NCI-H1436 treated with DMSO at 0.1 percent for 48 hours (cell line): ENCODE results near the gene VCAN.
"Not testable (repeated sequence)": the region's sequence is repeated elsewhere in the genome, so short reads cannot be mapped to it uniquely, and the experiment has no call there.

ENCODE experiments used
- DNase-seq: peaks from one replicate; lab custom pipeline; 2025; lab: John Stamatoyannopoulos, UW

VCAN gene

GRCh38 chr5:83471405-83472212 lies at the start of gene VCAN:
Gene VCAN, plus strand, starts transcription at chr5:83471744. Its CDS starts 11,775 bp downstream, at chr5:83483519.
- no peak for DNase-seq

- no peak for DNase-seq
Observed at GRCh38 chr5:83422284-83422683, 49.3 kb upstream of the VCAN start.

DNA sequence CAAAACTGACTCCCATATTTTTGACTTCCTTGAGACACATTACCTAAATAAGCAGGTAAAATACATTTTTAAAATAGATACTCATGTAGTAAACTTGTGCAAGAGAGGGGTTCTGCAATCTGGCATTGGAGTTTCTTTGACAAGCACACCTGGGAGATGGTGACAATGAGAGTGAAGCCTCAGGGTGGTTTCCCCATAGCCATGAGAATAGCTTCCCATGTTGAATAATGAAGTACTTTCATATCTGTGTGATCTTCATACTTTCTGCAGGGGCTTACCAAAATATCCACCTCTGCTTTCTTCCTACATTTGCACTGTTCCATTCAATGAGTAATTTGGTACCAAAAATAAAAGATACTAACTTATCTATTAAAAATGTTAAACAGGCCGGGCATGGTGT lies 44.7 kb upstream of the VCAN start:
- no peak for DNase-seq

DNA sequence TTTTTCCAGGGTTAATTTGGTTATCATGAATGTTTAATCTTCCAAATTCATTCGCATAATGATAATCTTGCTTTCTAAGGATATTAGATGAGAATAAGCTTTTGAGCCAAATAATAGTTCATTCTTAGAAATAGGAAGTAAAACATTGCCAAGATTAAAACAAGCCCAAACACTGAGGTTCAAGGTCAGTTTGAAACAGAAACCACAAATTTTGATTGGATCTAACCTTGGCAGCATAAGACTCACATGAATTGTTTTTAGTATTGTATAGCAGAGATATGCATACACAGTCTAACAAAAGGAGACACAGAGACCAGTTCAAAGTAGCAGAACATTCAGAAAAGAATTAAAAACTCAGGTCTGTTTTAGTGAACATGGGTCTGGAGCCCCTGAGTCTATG lies 43.4 kb upstream of the VCAN start:
- no peak for DNase-seq

DNA sequence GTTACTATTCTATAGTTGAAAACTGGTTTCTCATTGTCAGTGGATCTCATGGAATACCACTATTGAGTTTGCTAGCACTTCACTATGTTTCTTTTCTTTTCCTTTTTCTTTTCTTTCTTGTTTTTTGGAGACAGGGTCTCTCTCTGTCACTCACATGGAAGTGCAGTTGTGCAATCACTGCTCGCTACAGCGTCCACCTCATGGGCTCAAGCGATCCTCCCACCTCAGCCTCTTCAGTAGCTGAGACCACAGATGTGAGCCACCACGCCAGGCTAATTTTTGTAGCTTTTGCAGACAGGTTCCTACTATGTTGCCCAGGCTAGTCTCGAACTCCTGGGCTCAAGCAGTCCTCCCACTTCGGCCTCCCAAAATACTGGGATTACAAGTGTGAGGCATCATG lies 42.7 kb upstream of the VCAN start:
- DNase-seq: no peak

DNA sequence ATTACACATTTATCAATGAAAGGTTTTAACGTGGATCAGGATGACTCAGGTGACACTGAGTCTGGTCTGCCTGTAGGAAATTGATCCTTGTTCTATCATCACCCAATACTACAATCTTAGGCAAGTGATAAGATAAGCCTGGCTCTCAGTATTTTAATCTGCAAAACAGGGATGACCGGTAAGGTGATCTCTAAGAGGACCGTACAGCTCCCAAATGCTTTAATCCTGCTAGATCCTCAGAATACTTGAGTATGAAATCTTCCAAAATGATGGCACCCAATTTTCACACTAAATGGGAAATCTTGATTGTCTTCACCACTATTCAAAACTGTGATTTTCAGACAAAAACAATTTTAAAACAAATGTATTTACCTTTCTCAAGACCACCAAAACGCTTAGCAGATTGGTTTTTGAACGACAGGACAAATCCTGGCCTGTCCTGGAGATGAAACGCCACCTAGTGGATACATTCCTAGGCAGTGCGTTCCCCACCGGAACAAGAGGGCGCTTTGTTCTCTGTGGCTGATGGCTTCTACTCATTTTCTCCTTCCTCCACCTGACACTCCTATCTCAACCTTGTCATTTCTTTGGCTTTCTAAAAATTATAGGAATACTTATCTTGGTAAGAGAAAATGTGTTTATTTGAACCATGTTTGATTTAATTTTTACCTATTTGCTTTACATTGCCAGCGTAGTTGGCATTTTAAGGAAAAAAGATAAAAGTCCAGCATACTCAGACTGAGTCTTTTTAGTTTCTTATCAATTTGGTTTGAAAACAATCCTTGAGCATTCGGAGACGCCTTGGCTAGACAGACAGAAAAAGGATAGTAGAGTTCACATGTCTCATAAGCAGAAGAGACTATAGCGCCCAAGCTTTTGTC lies 41.2 kb upstream of the VCAN start:
- DNase-seq: no peak

GRCh38 chr5:83433891-83434290 lies 37.7 kb upstream of the VCAN start:
- DNase-seq: no peak

DNA sequence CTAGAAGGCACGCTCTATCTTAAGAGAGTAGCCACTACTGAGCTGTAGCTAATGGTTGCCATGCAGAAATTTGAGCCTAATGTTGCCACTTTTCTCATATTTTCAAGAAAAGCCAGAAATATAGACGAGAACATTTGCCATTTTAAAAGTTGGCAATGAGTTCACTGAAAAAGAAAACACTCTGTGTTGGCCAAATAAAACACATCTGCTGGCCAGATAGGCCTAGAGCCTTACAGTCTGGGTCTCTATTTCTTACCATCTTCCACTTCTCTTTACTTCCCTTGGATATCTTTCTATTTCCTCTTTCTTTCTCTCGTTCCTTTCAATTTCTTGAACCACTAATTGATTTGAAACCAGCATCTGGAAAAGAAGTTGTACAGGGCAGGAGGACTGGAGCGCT lies 36.6 kb upstream of the VCAN start:
- no peak for DNase-seq

DNA sequence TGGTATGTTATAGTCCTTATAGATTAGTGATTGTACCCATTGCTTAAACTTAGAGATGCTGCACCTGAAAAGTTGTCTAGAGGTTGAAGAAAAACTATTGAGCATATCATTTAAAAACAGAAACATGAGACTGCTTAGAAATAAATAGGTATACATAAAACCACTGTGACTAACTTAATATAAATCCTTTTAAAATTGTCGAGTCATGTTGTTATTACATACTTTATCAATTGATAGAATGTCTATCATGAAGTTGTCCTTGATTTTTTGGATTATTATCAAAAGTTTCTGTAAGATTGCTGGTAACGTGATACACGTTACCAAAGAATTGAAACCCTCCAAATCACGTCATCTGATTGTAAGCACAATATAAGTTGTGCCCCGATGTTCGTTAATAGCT lies 35.3 kb upstream of the VCAN start:
- no peak for DNase-seq

GRCh38 chr5:83437697-83438096 lies 33.8 kb upstream of the VCAN start:
- not testable (repeated sequence) for DNase-seq

GRCh38 chr5:83440826-83441225 lies 30.7 kb upstream of the VCAN start:
- DNase-seq: no peak

DNA sequence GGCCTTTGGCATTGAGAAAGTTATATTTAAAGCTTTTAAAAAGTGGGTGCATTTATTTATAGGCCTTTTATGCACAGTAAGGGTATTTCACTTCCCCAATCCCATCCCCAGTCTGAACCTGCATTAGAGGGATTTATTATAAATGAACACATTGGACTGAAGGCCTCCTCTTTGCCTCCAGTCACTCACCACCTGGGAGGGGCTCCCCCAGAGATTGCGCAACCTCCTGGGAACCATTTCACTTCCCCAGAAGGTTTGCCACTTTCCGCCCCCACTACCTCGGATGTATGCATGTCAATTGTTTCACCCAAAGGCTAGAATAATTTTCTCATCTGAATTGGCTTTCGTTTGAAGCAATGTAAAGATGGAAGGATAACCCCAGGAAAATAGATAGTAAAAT lies 29.8 kb upstream of the VCAN start:
- DNase-seq: no peak

DNA sequence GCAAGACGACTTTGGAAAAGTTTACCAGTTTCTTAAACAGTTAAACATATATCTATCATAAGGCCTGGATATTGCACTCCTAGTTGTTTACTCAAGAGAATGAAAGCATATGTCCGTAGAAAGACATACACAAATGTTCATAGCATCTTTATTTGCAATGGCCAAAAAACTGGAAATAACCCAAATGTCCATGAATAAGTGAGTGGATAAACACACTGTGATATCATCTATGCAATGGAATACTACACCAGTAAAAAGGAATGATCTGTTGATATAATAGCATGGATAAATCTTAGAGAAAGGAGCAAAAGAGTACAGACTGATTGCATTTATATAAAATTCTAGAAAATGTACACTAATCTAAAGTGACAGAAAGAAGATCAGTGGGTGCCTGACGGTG lies 28.0 kb upstream of the VCAN start:
- DNase-seq: no peak

GRCh38 chr5:83444445-83444844 lies 27.1 kb upstream of the VCAN start:
- no peak for DNase-seq

- DNase-seq: no peak
Observed at GRCh38 chr5:83446253-83446947, 25.1 kb upstream of the VCAN start.

- DNase-seq: no peak
Observed at GRCh38 chr5:83447533-83447932, 24.0 kb upstream of the VCAN start.

- DNase-seq: no peak
Observed at GRCh38 chr5:83450183-83450966, 21.2 kb upstream of the VCAN start.

DNA sequence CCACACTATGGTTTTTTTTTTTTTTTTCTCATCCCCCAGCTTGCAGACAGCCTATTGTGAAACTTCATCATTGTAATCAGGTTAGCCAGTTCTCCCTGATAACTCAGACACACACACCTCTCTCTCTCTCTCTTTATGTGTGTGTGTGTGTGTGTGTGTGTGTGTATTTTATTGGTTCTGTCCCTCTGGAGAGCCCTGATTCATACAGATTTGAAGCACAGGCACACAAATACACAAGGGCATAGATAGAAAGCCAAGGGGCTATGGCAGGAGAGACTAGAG lies 20.6 kb upstream of the VCAN start:
- no peak for DNase-seq

- DNase-seq: no peak
Observed at GRCh38 chr5:83451955-83452354, 19.6 kb upstream of the VCAN start.

GRCh38 chr5:83453937-83454336 lies 17.6 kb upstream of the VCAN start:
- DNase-seq: no peak

DNA sequence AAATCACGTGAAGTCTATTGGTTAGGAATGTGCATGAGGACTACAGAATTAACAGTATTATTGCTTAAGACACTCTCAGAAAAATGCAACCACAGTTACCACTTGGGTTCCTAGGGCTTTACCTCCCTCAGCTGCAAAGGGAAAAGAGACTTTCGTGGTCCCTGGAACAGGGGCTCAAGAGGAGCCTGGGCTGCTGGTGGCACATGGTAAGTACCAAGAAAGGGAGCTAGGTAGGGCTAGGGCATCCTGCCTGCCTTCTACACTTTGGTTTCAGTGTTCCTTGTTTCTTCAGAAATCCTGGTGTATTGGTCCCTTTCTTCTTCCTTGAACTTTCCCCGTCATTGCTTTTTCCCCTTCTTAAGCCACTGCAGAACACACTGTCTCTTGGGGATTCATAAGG lies 7.3 kb upstream of the VCAN start:
- DNase-seq: no peak

DNA sequence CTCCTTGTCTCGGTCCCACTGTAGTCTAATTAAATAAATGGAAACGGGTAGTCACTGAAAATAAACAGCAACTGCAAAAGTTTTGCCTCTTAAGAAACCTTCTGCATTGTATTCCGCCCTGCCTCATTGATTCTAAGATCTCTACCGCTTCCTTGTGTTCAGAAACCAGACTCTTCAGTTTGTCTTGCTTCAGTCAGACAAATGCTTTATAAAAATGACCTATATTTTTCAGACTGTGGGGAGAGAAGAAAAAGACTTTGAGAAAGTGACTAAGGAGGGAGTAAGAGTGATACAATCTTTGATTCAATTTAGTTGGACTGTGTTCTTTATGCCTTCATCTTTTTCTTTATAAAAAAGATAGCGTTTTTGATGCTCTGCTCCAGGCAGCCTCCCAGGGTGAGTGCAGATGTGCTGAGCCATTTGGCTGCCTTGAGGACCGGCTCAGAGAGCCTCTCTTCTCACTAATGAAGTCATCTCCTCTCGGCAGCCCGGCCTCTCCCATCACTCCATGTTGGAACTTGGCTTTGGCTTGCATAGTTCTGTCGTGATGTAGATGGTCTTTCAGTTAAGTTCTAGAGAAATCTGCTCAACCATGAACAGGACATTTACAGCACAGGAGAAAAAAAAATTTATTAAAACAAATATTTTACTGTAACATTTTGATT lies 4.0 kb upstream of the VCAN start:
- DNase-seq: no peak
